AG09309 (cell line): ENCODE measurements around the gene KCNJ10.

Source experiments
- DNase-seq: peaks from one replicate; pipeline ENCODE4 v3.0.0-alpha.2; 2010; ENCODE audit warnings: low read depth
- H3K4me3 ChIP-seq: 2 replicates; pipeline ENCODE4 v1.5.1; 2011; ENCODE audit warnings: mild to moderate bottlenecking, low read depth, low read length, moderate library complexity; ENCODE audit not compliant: control insufficient read depth
- CTCF ChIP-seq: IDR thresholded peaks from 2 replicates; pipeline ENCODE4 v1.5.1; 2011; ENCODE audit warnings: mild to moderate bottlenecking, low read depth, low read length, inconsistent platforms; ENCODE audit not compliant: insufficient read depth, control insufficient read depth; ENCODE audit errors: missing control alignments

KCNJ10 gene

GRCh38 chr1:160005070-160005469 lies 64.9 kb downstream of the KCNJ10 start:
- no peak for DNase-seq
- no peak for TF ChIP-seq CTCF
- no peak overlapping the region for H3K4me3 ChIP-seq

DNA sequence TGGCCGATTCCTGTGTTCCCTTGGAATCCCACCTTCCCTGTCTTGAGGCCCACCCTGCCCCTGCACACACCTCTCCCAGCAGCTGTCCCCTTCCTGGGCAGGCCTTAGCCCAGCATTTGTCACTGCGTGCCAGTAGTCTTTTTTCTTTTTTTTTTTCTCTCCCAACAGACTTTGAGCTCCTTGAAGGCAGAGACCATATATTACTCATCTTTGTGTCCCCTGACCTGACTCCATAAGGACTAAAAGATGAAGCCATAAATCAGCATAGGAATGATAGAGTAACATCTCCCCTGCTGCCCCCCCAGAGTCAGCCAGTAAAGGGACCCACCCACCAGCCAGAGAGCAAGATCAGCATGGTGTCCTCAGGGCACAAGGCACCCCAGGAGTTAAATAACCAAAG lies 65.5 kb downstream of the KCNJ10 start:
- no peak for DNase-seq
- no peak overlapping the region for H3K4me3 ChIP-seq
- no peak for TF ChIP-seq CTCF

- no peak for TF ChIP-seq CTCF
- no peak overlapping the region for H3K4me3 ChIP-seq
- no peak for DNase-seq
Measured at GRCh38 chr1:160004001-160004400, 66.0 kb downstream of the KCNJ10 start.

DNA sequence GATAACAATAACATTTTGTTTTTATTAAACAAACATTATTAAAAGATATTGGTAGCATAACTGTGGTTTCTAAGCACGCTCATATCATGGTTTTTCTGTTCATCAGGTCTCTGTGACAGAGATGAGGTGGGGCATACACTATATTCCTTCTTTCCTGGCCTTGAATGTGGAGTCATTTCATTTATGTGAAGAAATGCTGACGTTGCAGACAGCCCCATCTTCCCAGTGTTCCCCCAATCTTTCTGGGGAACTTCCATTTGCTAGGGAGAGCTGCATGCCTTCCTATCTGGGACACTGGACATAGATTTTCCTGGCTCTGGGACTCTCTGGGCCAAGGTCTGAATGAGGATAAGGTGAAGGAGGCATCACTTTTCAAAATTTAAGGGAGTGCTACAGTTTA lies 68.5 kb downstream of the KCNJ10 start:
- DNase-seq, result no peak
- no peak for TF ChIP-seq CTCF
- no peak overlapping the region for H3K4me3 ChIP-seq

GRCh38 chr1:159999204-159999603 lies 70.8 kb downstream of the KCNJ10 start:
- no peak for DNase-seq
- TF ChIP-seq CTCF, result no peak
- H3K4me3 ChIP-seq, result no peak overlapping the region

GRCh38 chr1:159996653-159997052 lies 73.3 kb downstream of the KCNJ10 start:
- TF ChIP-seq CTCF, result no peak
- peak; percentile 74 for DNase-seq
- H3K4me3 ChIP-seq, result no peak overlapping the region

DNA sequence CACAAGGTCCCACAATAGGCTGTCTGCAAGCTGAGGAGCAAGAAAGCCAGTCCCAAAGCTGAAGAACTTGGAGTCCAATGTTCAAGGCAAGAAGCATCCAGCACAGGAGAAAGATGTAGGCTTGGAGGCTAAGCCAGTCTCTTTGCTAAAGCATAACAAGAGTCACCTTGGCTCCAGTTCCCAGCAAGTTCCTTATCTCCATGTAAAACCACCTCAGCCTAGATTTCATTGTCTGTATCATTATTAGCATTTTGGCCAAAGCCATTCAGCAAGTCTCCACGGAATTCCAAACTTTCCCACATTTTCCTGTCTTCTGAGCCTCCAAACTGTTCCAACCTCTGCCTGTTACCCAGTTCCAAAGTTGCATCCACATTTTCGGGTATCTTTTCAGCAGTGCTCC lies 75.1 kb downstream of the KCNJ10 start:
- no peak overlapping the region for H3K4me3 ChIP-seq
- no peak for TF ChIP-seq CTCF
- DNase-seq, result no peak
